GM23248 (cell line): ENCODE results near the gene FSTL3. TPM values are rescaled to one million over a fixed set of nuclear protein-coding genes. Genes with fewer than 3 reads are reported as not detected.

Experiments
- DNase-seq: peaks from one replicate; pipeline ENCODE4 v3.0.0-alpha.2; 2015
- H2AFZ ChIP-seq: fragments of 200-600 bp; sonication (generic); 2 replicates; pipeline ENCODE4 v1.6.1; 2016; ENCODE audit warnings: antibody characterized with exemption
- H3F3A ChIP-seq: fragments of 200-600 bp; sonication (generic); 2 replicates; pipeline ENCODE4 v1.6.1; 2016; ENCODE audit warnings: mild to moderate bottlenecking, antibody characterized with exemption, mixed run types; ENCODE audit not compliant: insufficient read depth
- H3K27ac ChIP-seq: fragments of 200-600 bp; sonication (generic); 2 replicates; pipeline ENCODE4 v1.5.1; 2016; ENCODE audit warnings: mild to moderate bottlenecking
- H3K27me3 ChIP-seq: fragments of 200-600 bp; sonication (generic); replicated peaks from 2 replicates; pipeline ENCODE4 v1.6.1; 2016; ENCODE audit warnings: mild to moderate bottlenecking; ENCODE audit not compliant: insufficient read depth
- H3K36me3 ChIP-seq: fragments of 200-600 bp; sonication (generic); 2 replicates; pipeline ENCODE4 v1.6.1; 2016; ENCODE audit warnings: low read depth, mild to moderate bottlenecking
- H3K4me1 ChIP-seq: fragments of 200-600 bp; sonication (generic); 2 replicates; pipeline ENCODE4 v1.6.1; 2016; ENCODE audit warnings: mild to moderate bottlenecking; ENCODE audit not compliant: insufficient read depth
- H3K4me2 ChIP-seq: fragments of 200-600 bp; sonication (generic); one replicate; pipeline ENCODE4 v1.6.1; 2016; ENCODE audit warnings: mild to moderate bottlenecking; ENCODE audit not compliant: unreplicated experiment
- H3K4me3 ChIP-seq: fragments of 200-600 bp; sonication (generic); 2 replicates; pipeline ENCODE4 v1.5.1; 2016; ENCODE audit warnings: mild to moderate bottlenecking
- H3K79me2 ChIP-seq: fragments of 200-600 bp; sonication (generic); 2 replicates; pipeline ENCODE4 v1.6.1; 2016; ENCODE audit warnings: mild to moderate bottlenecking; ENCODE audit not compliant: insufficient read depth
- H3K9ac ChIP-seq: fragments of 200-600 bp; sonication (generic); 2 replicates; pipeline ENCODE4 v1.6.1; 2016; ENCODE audit warnings: mild to moderate bottlenecking
- H3K9me2 ChIP-seq: fragments of 200-600 bp; sonication (generic); 2 replicates; pipeline ENCODE4 v1.6.1; 2016; ENCODE audit warnings: mixed run types, mild to moderate bottlenecking, moderate library complexity; ENCODE audit not compliant: insufficient read depth
- H3K9me3 ChIP-seq: fragments of 200-600 bp; sonication (generic); one replicate; pipeline ENCODE4 v1.6.1; 2017; ENCODE audit warnings: low read depth
- H4K20me1 ChIP-seq: fragments of 200-600 bp; sonication (generic); 2 replicates; pipeline ENCODE4 v1.6.0; 2016; ENCODE audit not compliant: insufficient read depth
- EZH2 ChIP-seq: fragments of 200-600 bp; sonication (generic); IDR thresholded peaks from 2 replicates; pipeline ENCODE4 v1.6.1; 2018; ENCODE audit warnings: antibody characterized with exemption, mild to moderate bottlenecking; ENCODE audit not compliant: insufficient read depth, poor library complexity, severe bottlenecking
- EZH2phosphoT487 ChIP-seq: fragments of 200-600 bp; sonication (generic); IDR thresholded peaks from 2 replicates; pipeline ENCODE4 v1.6.1; 2018; ENCODE audit warnings: antibody characterized with exemption, moderate library complexity, mild to moderate bottlenecking, low read depth; ENCODE audit not compliant: insufficient read depth
- WGBS, 2 experiments: methylation state at CpG; one replicate each; pipeline ENCODE4 v1.1.6; 2015 to 2017; ENCODE audit warnings: low lambda C conversion rate in 2 of 2, low coverage in 1 of 2; ENCODE audit errors: missing lambda C conversion rate in 2 of 2; 5-methylcytosine and 5-hydroxymethylcytosine counted together
- in situ Hi-C: fragments of 300-500 bp; cut with MboI; formaldehyde crosslinking; loops from 2 replicates; pipeline ENCODE4 v1.15.0; 2020
- polyA plus RNA-seq: library from polyadenylated mRNA; unstranded; fragments of >200 nt; fragmentation: Nextera tagmentation; extraction: Ambion mirVana; gene quantifications from 2 replicates; pipeline ENCODE4 v1.2.1, GENCODE V29; 2016
- total RNA-seq: library from RNA; depleted of rRNA; stranded (reverse); fragments of >200 nt; shearing (Covaris generic); gene quantifications from 2 replicates; pipeline ENCODE4 v1.2.3, GENCODE V29; 2014

The FSTL3 gene
- total and polyA plus RNA-seq, 2 experiments from 2014 or later, result 41.4 to 100 TPM

GRCh38 chr19:650121-650520 is 26.1 kb upstream of the FSTL3 start:
- H3K27me3 ChIP-seq, result no peaks in the 10 kb centered on the region
- peaks cover 7% of the 10 kb centered on the region; the same call in 1 of the 2 replicates for H3K36me3 ChIP-seq
- H3K4me2 ChIP-seq, result no peak overlapping the region
- H2AFZ ChIP-seq, result no peak overlapping the region
- H3K9ac ChIP-seq, result no peak overlapping the region
- in situ Hi-C loops, result no loop called here
- no peaks in the 10 kb centered on the region for H3F3A ChIP-seq
- TF ChIP-seq EZH2 (no peak), EZH2phosphoT487 (no peak)
- H3K27ac ChIP-seq, result no peak overlapping the region
- H3K9me3 ChIP-seq, result no peaks in the 10 kb centered on the region
- H3K4me3 ChIP-seq, result no peak overlapping the region
- WGBS, 2 experiments, result 97 to 100% methylated on average over 5 to 11 of the region's 11 CpGs
- DNase-seq, result no peak
- peaks cover 69% of the 10 kb centered on the region for H3K79me2 ChIP-seq
- no peaks in the 10 kb centered on the region for H4K20me1 ChIP-seq
- no peaks in the 10 kb centered on the region for H3K4me1 ChIP-seq
- H3K9me2 ChIP-seq, result no peaks in the 10 kb centered on the region

GRCh38 chr19:651114-651818 is 24.9 kb upstream of the FSTL3 start:
- H3K36me3 ChIP-seq, result peaks cover 7% of the 10 kb centered on the region; the same call in 1 of the 2 replicates
- no peak for DNase-seq
- H2AFZ ChIP-seq, result no peak overlapping the region
- no peaks in the 10 kb centered on the region for H3K9me3 ChIP-seq
- no peak overlapping the region for H3K27ac ChIP-seq
- no peaks in the 10 kb centered on the region for H4K20me1 ChIP-seq
- H3K9ac ChIP-seq, result no peak overlapping the region
- no peak overlapping the region for H3K4me3 ChIP-seq
- WGBS, 2 experiments, result 88 to 91% methylated on average over 33 to 56 of the region's 58 CpGs
- no peaks in the 10 kb centered on the region for H3K4me1 ChIP-seq
- H3K9me2 ChIP-seq, result no peaks in the 10 kb centered on the region
- in situ Hi-C loops, result no loop called here
- H3K79me2 ChIP-seq, result peaks cover 81% of the 10 kb centered on the region
- H3K4me2 ChIP-seq, result no peak overlapping the region
- H3K27me3 ChIP-seq, result no peaks in the 10 kb centered on the region
- H3F3A ChIP-seq, result no peaks in the 10 kb centered on the region
- TF ChIP-seq EZH2phosphoT487 (no peak), EZH2 (no peak)

- peaks cover 4% of the 10 kb centered on the region; the same call in 1 of the 2 replicates for H3K36me3 ChIP-seq
- 91 to 92% methylated on average over 14 to 24 of the region's 24 CpGs for WGBS, 2 experiments
These were observed 24.2 kb upstream of the FSTL3 start for GRCh38 chr19:651991-652390.

GRCh38 chr19:652467-653389 is 23.5 kb upstream of the FSTL3 start:
- Histone ChIP-seq H3K9me2 (no peaks in the 10 kb centered on the region), H3K27ac (no peak overlapping the region), H3K4me3 (no peak overlapping the region), H3K9me3 (no peaks in the 10 kb centered on the region), H3F3A (no peaks in the 10 kb centered on the region), H3K9ac (no peak overlapping the region), H3K36me3 (no peaks in the 10 kb centered on the region), H3K27me3 (no peaks in the 10 kb centered on the region), H2AFZ (no peak overlapping the region), H4K20me1 (no peaks in the 10 kb centered on the region), H3K79me2 (peaks cover 91% of the 10 kb centered on the region), H3K4me2 (no peak overlapping the region), H3K4me1 (no peaks in the 10 kb centered on the region)
- no peak for DNase-seq
- in situ Hi-C loops, result no loop called here
- WGBS, 2 experiments, result 92 to 93% methylated on average over 49 to 53 of the region's 54 CpGs
- TF ChIP-seq EZH2, result no peak
- no peak for TF ChIP-seq EZH2phosphoT487

More at GRCh38 chr19:651991-652390, 24.2 kb upstream of the FSTL3 start:
- Histone ChIP-seq H2AFZ (no peak overlapping the region), H4K20me1 (no peaks in the 10 kb centered on the region), H3F3A (no peaks in the 10 kb centered on the region), H3K9me3 (no peaks in the 10 kb centered on the region), H3K9me2 (no peaks in the 10 kb centered on the region), H3K27me3 (no peaks in the 10 kb centered on the region), H3K4me2 (no peak overlapping the region), H3K79me2 (peaks cover 87% of the 10 kb centered on the region), H3K27ac (no peak overlapping the region), H3K4me3 (no peak overlapping the region), H3K9ac (no peak overlapping the region), H3K4me1 (no peaks in the 10 kb centered on the region)
- in situ Hi-C loops, result no loop called here
- no peak for DNase-seq
- no peak for TF ChIP-seq EZH2
- TF ChIP-seq EZH2phosphoT487, result no peak
